ENCODE measurements around the gene MMP2.

The MMP2 gene

GRCh38 chr16:55496509-55497145 is 17.6 kb downstream of the MMP2 start:
- TF ChIP-seq CTCF (IDR thresholded peaks at IDR 0.05; ENCODE audit: control insufficient read depth, insufficient read depth, low read depth, low read length, missing control alignments): no peak
- no peak overlapping the region for H3K4me3 ChIP-seq (ENCODE audit: control insufficient read depth, low read depth, low read length)
- DNase-seq (ENCODE audit: low read depth): no peak

GRCh38 chr16:55497558-55497957 is 18.6 kb downstream of the MMP2 start:
- no peak for DNase-seq (ENCODE audit: low read depth)
- no peak for TF ChIP-seq CTCF (IDR thresholded peaks at IDR 0.05; ENCODE audit: control insufficient read depth, insufficient read depth, low read depth, low read length, missing control alignments)
- H3K4me3 ChIP-seq (ENCODE audit: control insufficient read depth, low read depth, low read length): no peak overlapping the region

DNA sequence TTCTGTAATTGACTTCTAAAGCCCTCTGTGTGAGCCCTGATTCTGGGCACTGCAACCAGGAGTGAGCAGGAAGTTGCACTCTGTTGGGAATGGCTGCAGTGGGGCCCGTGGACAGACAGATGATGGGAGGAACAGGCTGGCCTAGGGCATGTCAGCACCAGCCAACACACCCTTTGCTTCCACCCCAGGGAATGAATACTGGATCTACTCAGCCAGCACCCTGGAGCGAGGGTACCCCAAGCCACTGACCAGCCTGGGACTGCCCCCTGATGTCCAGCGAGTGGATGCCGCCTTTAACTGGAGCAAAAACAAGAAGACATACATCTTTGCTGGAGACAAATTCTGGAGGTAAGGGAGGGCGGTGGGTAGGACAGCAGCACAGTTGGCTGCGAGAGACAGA is 19.1 kb downstream of the MMP2 start:
- no peak overlapping the region for H3K4me3 ChIP-seq (ENCODE audit: control insufficient read depth, low read depth, low read length)
- no peak for TF ChIP-seq CTCF (IDR thresholded peaks at IDR 0.05; ENCODE audit: control insufficient read depth, insufficient read depth, low read depth, low read length, missing control alignments)
- no peak for DNase-seq (ENCODE audit: low read depth)

GRCh38 chr16:55499281-55499680 is 20.3 kb downstream of the MMP2 start:
- DNase-seq (ENCODE audit: low read depth): no peak
- TF ChIP-seq CTCF (IDR thresholded peaks at IDR 0.05; ENCODE audit: control insufficient read depth, insufficient read depth, low read depth, low read length, missing control alignments): no peak

DNA sequence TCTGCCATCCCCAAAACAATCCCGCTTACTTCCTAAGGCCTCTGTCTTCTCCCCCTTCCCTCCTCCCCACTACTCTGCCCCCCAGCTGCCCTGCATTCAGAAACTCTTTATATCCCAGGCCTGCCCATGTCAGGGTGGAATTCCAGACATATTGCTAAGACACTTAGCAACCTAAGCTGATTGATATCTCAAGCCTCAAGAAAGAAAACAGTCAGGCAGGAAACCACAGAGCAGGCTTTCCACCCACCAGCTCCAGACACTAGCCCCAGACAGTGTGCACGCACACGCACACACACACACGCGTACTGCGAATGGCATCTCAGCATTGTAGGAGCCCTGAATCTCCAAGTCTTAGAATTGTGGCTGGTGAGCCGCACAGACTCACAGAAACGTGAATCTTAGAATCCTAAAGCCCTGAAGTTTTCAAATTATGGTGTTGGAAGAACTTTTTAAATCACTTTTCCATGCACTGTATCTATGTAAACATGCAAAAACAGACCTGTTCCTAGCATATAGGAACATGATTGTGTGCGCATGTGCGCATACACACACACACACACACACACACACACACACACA is 21.0 kb downstream of the MMP2 start:
- peak; percentile 99 for DNase-seq (ENCODE audit: low read depth)
- no peak overlapping the region for H3K4me3 ChIP-seq (ENCODE audit: control insufficient read depth, low read depth, low read length)
- no peak for TF ChIP-seq CTCF (IDR thresholded peaks at IDR 0.05; ENCODE audit: control insufficient read depth, insufficient read depth, low read depth, low read length, missing control alignments)

More at GRCh38 chr16:55499281-55499680, 20.3 kb downstream of the MMP2 start:
- H3K4me3 ChIP-seq (ENCODE audit: control insufficient read depth, low read depth, low read length): no peak overlapping the region

DNA sequence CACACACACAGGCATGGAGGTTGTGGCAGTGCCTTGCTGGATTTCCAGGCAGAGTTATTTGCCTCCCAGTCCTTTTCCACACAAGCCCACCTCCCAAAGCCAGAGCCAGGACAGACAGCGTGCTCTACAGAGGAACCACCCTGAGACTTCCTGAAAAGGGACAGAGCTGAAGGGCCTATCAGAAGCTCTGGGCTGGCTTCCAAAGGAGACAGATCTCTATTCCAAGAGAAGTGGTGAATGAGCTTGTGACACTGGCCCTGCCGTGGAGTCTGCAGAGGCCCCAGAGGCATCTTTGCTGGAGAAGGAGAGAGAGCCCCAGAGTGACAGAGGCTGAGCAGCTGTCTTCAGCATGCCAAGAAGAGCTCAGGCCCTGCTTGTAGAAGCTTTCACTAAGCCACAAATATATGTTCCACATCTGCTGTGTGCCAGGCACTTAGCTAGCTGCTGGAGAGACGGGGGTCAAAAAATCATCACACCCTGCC is 21.6 kb downstream of the MMP2 start:
- DNase-seq (ENCODE audit: low read depth): no peak
- no peak for TF ChIP-seq CTCF (IDR thresholded peaks at IDR 0.05; ENCODE audit: control insufficient read depth, insufficient read depth, low read depth, low read length, missing control alignments)

More for the DNA sequence above, 21.6 kb downstream of the MMP2 start:
- H3K4me3 ChIP-seq (ENCODE audit: control insufficient read depth, low read depth, low read length): no peak overlapping the region

All from AG09309 (cell line).